ENCODE results near the gene DTX1.

The DTX1 gene

DNA sequence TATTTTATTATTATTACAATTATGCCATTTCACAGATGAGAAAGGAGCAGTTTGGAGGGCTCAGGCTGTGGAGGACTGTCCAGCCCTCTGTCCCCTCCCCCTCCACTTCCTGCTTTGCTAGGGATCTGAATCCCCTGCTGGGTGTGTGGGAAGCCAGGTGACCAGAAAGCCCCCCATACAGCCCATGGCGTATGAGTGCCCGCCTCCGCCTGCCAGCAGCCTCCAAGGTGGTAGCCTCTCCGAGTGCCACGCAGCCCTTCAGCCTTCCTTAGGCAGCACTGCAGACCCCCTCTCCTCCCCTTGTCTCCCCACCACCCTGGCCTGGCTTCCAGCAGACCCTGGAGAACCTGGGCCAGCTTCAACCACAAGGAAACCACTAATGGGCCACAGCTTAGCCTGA, 12.6 kb downstream of the DTX1 start:
- no peak for DNase-seq (ENCODE audit: low read depth)
- no peak overlapping the region for H3K4me3 ChIP-seq (ENCODE audit: low read depth, low read length)

DNA sequence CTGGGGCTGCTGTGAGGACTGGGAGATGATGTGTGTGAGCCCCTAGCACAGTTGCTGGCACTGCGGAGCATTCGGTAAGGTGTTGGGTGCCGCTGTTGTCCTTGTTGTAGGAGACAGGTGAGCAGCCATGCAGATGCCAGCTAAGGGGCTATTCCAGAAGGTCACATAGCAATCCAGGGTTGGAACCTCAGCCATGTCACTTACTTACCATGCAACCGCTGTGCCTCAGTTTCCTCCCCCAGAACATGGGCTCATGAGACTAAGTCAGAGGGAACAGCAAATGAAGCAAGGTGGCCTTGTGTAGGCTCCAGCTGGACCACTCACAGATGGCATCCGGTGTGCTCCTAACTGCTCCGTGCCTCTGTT, 13.2 kb downstream of the DTX1 start:
- H3K4me3 ChIP-seq (ENCODE audit: low read depth, low read length): no peak overlapping the region
- no peak for DNase-seq (ENCODE audit: low read depth)

DNA sequence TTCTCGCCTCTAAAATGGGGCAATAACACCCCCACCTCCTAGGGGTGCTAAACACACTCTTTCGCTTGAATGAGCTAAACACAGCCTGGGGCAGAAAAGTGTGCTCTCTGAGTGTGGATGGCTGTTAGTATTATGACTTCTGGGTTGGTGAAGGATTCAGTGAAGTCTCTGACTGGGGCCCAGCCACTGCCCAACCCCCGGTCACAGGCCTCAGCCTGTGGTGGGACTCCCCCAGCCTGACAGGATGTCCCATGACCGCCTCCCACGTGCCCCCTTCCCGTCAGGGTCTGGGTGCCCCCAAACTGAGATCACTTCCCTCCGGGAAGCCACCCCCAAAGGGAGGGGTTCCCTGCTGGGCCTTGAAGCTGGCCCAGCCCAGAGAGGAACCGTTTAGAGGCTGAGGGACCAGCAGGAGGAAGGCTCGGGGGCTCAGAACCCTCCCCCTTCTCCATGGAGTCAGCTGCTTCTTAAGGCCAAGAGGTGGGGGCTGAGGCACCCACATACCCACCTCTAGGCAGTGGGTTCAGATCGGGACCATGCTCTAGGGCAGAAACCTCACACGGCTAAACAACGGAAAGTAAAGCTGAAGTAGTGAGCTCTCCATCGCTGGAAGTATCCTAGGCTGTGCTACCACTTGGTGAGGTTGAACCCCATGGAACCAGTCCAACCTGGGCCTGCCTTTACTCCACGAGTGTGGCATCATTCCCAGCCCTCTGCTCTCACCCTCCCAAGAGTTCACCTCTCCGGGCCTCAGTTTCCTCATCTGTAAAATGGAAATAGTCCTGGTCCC, 13.8 kb downstream of the DTX1 start:
- H3K4me3 ChIP-seq (ENCODE audit: low read depth, low read length): no peak overlapping the region
- no peak for DNase-seq (ENCODE audit: low read depth)

DNA sequence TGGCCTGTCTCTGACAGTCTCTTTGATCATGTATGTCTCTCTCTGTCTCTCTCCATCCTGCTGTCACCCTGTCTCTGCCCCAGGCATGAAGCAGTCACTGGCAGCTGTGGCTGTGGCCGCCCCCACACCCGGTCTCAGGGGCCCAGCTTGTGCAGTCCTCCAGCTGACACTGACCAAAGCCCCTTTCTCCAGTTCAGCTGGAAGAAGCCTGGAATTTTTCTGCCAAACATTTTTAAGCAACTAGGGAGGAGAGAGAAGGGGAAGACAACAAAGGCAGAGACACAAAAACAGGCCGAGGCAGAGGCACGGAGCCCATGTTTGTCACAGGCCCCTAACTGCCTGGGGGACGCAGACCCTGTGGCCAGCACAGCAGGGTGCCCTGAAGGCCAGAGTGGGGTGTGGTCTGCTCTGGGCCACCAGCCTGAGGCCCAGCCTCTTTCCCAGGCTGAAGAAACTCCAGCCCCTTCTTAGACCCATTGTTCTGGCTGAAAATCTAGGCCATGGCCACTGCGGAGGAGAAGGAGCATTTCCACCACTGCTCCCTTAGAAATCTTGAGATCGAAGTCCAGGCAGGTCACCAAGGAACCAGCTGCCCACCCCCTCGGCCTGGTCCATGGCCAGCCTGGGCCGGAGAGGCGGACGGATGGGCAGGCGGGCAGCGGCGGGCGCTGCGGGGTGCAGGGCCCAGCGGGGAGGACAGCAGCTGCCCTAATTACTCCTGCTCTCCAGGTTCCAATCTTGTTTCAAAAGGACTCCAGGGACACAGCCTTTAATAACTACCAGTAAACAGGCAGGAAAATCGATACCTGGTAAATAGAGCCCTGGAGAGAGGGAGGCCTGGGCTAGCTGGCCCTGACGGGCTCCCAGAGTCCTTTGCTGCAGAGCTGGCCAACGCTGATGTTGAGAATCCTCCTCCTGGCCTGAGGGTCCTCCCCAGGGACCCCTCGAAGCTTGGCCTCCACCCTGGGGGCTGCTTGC, 14.9 kb downstream of the DTX1 start:
- H3K4me3 ChIP-seq (ENCODE audit: low read depth, low read length): no peak overlapping the region
- DNase-seq (ENCODE audit: low read depth): no peak

- no peak for DNase-seq (ENCODE audit: low read depth)
- no peak overlapping the region for H3K4me3 ChIP-seq (ENCODE audit: low read depth, low read length)
These were observed 15.6 kb downstream of the DTX1 start for GRCh38 chr12:113072136-113072535.

DNA sequence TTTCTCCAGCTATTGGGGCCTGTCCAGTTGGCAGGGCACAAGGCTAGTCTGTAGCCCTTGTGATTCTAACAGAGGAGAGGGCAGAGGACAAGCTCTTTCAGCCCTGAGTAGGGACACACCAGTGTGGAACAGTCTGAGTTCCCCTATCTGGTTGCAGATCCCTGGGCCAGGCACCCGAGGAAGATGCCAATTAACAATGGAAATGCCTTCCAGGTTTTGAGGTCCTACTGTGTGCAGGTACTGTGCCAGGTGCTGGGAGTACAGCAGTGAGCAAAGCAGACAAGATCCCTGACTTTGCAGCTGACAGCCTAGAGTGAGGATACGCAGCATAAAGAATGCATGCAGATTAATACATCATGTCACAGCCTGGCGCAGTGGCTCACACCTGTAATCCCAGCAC, 17.1 kb downstream of the DTX1 start:
- DNase-seq (ENCODE audit: low read depth): no peak
- H3K4me3 ChIP-seq (ENCODE audit: low read depth, low read length): no peak overlapping the region

DNA sequence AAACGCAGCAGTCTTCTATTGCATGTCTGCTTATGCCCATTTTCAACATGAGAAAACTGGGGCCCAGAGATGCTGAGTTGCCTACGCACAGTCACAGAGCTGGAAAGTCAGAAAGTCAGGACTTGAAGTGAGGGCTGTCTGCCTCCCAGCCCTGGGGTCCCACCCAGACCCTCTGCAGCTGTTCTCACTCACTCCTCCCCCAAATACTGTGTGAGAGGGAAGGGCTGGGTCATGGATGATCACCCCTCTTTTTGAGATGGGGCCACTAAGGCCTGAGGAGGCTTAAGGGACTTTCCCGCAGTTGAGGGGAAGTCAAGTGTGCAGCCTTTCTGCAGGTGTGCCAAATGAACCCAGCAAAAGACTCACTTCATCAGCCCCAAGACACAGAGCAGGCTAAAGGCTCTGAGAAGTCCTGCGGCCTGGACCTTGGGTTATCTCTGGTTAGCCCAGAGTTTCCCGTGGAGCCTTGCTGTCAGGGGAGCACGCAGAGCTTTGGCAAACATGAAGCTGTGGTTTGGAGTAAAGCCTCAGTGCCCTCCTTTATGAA, 18.7 kb downstream of the DTX1 start:
- no peak for DNase-seq (ENCODE audit: low read depth)
- no peak overlapping the region for H3K4me3 ChIP-seq (ENCODE audit: low read depth, low read length)

DNA sequence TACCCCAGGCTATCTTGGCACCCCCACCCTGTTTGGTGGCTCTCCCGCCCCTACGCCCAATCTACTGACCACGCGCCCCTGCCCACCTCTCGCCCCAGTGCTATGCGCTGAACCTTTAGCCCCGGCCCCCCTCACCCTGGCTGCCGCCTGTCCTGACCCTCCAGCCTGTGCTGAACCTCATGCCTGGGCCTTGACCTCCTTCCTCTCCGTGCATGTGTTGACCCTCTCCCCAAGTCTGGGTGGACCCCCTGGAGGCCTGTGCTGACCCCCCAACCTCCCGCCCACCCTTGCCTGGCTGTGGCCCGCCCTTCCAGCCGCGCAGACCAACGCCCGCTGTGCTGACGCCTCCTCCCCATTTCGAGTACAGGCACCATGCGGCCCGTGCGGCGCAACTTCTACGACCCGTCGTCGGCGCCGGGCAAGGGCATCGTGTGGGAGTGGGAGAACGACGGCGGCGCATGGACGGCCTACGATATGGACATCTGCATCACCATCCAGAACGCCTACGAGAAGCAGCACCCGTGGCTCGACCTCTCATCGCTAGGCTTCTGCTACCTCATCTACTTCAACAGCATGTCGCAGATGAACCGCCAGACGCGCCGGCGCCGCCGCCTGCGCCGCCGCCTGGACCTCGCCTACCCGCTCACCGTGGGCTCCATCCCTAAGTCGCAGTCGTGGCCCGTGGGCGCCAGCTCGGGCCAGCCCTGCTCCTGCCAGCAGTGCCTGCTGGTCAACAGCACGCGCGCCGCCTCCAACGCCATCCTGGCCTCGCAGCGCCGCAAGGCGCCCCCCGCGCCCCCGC, 20.7 kb downstream of the DTX1 start:
- DNase-seq (ENCODE audit: low read depth): no peak
- no peak overlapping the region for H3K4me3 ChIP-seq (ENCODE audit: low read depth, low read length)

DNA sequence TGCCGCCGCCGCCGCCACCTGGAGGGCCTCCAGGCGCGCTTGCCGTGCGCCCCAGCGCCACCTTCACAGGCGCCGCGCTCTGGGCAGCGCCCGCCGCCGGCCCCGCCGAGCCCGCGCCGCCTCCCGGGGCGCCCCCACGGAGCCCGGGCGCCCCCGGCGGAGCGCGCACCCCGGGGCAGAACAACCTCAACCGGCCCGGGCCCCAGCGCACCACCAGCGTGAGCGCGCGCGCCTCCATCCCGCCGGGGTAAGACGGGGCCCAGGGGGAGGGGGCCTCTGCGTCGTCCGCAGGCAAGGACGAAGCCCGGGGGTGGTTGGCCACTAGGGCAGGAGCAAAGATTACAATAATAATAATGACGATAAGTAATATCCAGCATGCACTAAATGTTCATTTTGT, 21.3 kb downstream of the DTX1 start:
- H3K4me3 ChIP-seq (ENCODE audit: low read depth, low read length): no peak overlapping the region
- DNase-seq (ENCODE audit: low read depth): no peak

- DNase-seq (ENCODE audit: low read depth): no peak
- H3K4me3 ChIP-seq (ENCODE audit: low read depth, low read length): no peak overlapping the region
These were observed 25.3 kb downstream of the DTX1 start for GRCh38 chr12:113081873-113082272.

- H3K4me3 ChIP-seq (ENCODE audit: low read depth, low read length): no peak overlapping the region
- no peak for DNase-seq (ENCODE audit: low read depth)
These were observed 26.1 kb downstream of the DTX1 start for GRCh38 chr12:113082486-113083148.

DNA sequence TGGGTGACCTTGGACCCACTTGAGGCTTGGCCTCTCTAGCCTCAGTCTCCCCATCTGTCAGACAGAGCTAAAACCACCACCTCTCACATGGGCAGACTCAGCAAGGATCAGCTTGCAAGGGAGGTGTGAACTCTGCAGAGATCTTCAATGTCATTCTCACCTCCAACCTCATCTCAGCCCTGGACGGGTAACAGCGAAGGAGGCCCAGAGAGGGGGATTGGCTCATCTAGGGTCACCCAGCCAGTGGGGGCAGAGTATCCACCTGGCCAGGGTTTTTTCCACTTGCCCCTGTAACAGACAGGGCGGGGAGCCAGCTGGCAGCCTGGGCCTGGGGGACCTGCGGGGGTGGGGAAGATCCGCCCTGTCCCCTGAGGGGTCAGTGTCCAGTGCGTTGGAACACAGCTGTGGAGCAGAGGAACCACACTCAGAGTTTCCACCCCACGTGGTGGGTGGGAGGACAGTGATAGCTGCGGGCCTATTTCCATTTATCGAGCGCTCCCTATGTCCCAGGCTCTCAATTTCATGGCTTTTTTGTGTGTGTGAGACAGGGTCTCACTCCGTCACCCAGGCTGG, 27.4 kb downstream of the DTX1 start:
- no peak for DNase-seq (ENCODE audit: low read depth)
- H3K4me3 ChIP-seq (ENCODE audit: low read depth, low read length): no peak overlapping the region

DNA sequence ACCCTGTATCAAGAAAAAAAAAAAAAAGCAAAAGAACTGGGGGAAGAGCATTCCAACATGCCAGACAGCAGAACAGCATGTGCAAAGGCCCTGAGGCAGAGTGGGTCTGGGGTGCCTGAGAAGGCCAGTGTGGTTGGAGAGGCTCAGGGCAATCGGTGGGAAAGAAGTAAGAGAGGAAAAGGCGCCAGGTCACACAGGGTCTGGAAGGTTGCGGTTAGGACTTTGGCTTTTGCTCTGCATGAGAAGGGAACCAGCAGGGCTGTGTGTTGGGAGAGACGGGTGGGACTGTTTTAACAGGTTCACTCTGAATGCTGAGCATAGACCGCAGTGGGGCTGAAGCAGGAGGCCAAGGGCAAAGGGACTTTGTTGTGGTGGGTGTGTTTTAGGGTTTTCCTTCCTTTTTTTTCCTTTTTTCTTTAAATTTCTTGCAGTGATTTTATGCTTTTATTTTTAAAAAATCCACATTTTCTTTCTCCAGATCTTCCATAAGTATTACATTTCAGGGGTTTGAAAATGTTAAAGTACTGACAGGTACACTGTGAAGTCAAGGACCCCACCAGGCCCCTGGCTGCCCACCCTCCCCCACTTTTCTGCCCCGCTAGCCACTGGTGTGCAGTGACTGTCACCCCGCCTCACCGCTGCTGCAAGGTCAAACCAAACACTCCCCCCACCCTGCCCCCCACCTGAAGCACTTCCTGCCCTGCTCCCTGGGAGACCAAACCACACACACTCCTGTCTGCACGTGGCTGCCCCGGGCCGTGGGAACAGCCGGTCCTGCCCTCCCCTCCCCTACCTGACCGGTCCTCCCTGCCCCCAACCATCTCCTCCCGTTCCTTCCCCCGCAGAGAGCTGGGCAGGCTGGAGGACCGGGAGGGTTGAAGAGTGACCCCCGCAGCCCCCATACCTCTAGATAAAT, 30.0 kb downstream of the DTX1 start:
- H3K4me3 ChIP-seq (ENCODE audit: low read depth, low read length): no peak overlapping the region
- no peak for DNase-seq (ENCODE audit: low read depth)

GRCh38 chr12:113087193-113087592, 30.7 kb downstream of the DTX1 start:
- no peak for DNase-seq (ENCODE audit: low read depth)
- H3K4me3 ChIP-seq (ENCODE audit: low read depth, low read length): no peak overlapping the region

- H3K4me3 ChIP-seq (ENCODE audit: low read depth, low read length): no peak overlapping the region
- DNase-seq (ENCODE audit: low read depth): no peak
These were observed 31.5 kb downstream of the DTX1 start for GRCh38 chr12:113088037-113088436.

- no peak overlapping the region for H3K4me3 ChIP-seq (ENCODE audit: low read depth, low read length)
- no peak for DNase-seq (ENCODE audit: low read depth)
These were observed 32.6 kb downstream of the DTX1 start for GRCh38 chr12:113088971-113089756.

DNA sequence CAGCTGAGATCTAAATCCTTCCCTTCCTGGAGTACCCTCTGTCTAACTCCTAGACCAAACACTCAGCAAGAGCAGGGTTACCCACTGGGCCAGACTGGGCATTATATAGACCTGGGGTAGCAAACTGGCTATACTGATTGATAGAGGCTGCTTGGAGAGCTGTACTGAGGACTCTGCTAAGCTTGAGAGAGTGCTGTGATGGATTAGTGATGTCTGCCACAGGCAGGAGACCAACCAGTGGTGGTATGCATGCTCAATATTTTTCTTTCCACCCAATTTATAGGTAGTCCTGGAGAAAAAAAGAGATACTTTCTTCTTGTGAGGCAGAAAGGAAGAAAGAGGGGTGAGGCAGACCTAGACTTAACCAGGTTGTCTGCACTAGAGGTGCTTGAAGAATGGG, 33.3 kb downstream of the DTX1 start:
- no peak for DNase-seq (ENCODE audit: low read depth)
- no peak overlapping the region for H3K4me3 ChIP-seq (ENCODE audit: low read depth, low read length)

Data from skeletal muscle cell (primary cell).